Ammon's horn (tissue), 1 donor: Measurements from ENCODE around the gene SLCO3A1.
"Not testable (repeated sequence)": the region's sequence is repeated elsewhere in the genome, so short reads cannot be mapped to it uniquely, and the experiment has no call there.

Source experiments
- DNase-seq: peaks from one replicate; pipeline ENCODE4 v3.0.0-alpha.2; 2016; ENCODE audit warnings: low spot score

The SLCO3A1 gene

DNA sequence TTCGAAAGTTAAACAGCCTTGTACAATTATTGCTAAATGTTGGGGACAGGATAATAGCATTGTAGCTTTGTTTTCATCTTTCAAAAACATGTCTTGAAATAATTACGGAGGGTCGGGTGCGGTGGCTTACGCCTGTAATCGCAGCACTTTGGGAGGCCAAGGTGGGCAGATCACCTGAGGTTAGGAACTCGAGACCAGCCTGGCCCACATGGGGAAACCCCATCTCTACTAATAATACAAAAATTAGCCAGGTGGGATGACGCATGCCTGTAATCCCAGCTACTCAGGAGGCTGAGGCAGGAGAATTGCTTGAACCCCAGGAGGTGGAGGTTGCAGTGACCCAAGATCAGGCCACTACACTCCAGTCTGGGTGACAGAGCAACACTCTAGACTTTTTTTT is 216.7 kb downstream of the SLCO3A1 start:
- not testable (repeated sequence) for DNase-seq

DNA sequence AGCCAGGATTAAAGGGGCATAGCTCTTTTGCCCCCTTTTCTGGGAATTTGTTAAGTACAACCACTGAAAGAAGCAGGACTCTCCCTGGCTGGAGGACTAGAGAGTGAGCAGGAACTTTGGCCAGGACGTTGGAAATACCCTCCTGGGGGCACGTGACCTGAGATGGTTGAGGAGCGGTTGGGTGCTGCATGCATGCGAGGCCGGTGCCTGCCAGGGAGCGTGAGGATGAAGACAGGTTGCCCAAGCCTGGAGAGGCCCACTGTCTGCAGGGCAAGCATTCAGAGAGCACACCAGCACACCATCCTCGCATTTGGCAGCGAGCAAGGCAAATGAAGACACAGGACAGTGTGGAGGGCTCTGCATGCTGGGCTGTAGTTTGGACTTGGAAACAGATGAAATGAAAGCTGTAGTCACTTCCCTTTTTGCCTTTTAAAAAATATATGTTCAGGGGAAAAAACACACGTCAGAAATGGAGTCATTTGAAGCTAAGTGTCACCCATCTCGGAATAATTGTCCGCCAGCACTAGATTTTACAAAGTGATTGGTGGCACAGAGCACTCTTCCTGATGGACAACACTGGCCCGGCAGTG is 217.6 kb downstream of the SLCO3A1 start:
- no peak for DNase-seq

DNA sequence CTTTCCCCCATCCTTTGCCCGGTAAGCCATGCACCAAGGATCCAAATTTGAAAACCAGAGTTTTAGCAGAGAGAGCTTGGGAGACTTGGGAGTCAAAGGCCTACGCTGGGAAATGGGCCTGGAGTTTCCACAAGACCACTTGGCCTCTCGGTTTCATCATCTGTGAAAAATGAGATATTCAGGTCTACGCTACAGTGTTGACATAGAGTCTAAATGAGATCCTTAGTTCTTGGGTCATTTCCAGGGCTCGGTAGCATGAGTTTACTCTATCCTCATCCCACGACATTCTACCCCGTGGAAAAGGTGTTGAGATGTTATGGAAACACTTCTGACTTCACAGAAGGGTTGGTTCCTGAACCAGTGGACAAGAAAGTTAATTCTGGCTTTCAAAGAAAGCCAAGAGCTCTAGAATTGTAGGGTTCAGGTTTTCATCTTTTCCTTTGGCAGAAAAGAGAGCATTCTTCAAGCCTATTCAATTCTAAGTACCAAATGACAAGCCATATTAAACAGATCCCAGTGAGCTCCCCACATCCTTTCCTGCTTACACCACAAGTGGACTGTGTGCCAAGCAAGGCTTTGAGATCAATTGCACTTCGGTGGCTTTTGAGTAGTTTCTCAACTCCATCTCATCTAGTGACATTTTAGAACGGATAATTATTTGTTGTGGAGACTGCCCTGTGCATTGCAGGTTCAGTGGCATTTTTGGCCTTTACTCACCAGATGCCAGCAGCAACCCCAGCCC is 219.7 kb downstream of the SLCO3A1 start:
- no peak for DNase-seq

DNA sequence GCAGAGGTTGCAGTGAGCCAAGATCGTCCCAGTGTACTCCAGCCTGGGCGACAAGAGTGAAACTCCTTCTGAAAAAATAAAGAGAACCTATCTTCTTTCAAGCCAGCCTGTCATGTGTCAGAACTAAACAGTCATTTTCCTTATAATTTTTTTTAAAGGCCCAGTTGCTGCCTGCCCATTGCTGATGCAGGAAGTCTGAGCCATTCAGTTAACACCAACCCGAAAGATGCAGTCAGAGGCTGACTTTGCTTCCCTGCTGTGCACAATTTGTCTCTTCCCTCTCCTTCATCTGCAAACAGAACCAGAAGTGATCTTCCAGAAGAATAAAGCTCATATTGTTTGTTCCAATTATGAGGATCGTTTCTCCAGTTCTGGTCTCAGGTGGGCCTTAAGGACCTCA is 220.6 kb downstream of the SLCO3A1 start:
- no peak for DNase-seq

DNA sequence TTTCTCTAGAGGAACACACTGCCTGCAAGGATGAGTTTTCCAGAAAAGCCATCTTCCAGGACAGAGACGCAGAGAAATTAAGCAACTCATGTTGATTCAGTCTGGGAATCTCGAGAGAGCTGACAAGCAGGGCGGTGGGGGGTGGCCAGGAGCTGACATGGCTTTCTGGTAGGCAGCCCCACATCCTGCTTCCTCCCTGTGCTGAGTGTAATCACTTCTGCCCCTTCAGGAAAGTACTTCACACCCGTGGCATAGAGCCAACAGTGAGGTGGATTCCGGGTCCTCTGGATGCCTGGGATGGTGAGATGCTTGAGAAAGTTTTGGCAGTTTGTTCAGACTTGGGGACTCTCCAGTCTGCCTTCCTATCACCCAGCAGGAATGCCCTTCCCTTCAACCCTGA is 221.1 kb downstream of the SLCO3A1 start:
- DNase-seq, result no peak

DNA sequence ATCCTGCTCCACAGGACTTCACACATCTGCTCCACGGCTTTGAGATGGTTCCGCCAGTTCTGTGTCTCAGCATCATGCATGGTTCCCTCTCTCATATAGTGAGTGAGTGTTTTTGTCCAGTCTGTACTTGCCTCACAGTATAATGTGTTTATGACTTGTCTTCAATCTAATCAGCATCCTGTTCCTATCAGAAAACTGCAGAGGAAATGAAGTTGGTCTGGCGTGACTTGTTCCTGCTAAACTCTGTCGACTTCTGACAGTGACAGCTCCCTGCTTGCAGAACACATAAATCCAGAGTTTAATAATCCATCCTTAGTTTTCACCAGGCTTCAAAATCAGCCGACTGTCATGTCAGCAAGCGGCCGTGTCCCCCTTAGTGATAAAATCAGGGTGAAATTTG is 222.3 kb downstream of the SLCO3A1 start:
- DNase-seq, result no peak

DNA sequence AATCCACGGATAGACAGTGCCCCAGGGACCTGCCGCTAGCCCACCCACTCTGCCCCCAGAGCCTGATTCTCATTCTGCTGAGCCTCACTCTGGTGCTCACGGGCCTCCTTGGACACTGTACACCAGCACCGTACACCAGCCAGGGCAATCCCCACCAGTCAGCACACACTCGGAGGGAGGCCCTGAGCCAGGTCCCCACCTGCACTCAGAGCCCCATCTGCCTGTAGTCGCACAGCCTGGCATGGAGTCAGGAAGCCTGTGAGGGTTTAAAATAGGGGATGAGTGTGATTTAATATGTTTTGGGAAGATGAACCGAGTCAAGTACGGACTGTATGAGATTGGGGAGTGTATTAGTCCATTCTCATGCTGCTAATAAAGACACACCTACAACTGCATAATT is 223.0 kb downstream of the SLCO3A1 start:
- DNase-seq, result no peak

DNA sequence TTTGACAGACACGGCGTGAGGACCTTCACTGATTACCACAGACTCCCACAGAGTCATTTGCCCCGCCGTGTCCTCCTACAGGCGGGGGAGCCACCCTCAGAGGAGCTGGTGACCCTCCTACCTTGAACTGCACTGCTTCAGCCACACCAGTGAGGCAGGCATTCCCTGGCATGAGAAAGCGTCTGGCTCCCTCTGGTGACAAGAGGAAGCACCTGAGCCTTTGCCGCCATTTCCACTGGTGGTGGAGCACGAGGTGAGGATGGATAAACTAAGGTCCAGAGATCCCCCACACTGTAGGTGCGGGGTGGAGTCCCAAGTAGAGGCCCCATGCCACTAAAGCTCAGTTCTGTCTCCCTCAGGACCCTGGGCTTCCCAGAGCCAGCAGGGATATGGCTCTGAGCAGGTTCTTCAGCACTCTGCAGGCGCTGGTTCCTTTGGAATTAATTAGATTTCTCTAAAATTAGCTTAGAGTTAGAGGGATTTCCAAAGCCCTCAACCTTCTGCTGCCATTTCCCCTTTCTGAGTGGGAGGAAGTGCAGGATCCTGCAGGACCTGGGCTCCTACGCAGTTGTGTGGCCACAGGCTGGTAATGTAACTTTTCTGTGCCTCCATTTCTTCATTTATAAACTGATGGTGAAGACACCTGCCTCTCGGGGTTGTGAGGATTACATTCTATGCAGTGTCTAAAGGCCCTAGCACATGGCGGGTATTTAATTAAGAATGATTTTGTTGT is 224.0 kb downstream of the SLCO3A1 start:
- DNase-seq, result peak; percentile 84

DNA sequence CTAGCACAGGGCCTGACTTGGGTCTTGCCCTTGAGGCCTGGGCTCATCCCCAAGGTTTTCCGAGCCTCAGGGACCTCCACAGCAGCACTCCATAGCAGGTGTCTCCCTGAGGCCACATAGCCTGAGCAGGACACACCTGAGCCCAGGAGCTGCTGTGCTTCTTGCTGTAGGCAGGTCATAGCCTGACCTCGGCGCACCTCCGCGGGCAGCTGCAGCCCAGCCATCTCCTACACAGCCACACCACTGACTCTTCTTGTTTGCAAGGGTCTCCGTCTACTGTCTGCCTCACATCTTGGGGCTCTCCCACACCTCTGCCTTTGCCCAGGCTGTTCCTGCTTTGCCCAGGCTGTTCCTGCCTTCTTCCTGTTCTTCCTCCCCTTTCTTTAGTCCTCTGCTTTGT is 224.8 kb downstream of the SLCO3A1 start:
- no peak for DNase-seq

DNA sequence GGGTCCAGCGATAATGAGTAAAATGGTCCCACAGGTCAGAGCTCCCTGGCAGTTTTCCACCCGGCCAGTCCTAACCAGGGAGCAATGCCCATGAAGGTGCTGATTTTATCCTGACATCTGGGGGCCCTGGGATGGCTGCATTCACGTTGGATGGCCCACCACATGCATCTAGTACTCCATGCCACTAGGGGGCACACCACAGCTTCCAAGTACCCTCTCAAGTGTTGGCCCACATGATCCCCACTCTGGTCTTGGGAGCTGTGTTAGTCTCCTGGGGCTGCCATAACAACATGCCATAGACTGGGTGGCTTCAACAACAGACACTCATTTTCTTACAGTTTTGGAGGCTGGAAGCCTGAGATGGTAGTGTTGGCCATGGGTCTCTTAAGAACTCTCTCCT is 225.5 kb downstream of the SLCO3A1 start:
- DNase-seq, result no peak

DNA sequence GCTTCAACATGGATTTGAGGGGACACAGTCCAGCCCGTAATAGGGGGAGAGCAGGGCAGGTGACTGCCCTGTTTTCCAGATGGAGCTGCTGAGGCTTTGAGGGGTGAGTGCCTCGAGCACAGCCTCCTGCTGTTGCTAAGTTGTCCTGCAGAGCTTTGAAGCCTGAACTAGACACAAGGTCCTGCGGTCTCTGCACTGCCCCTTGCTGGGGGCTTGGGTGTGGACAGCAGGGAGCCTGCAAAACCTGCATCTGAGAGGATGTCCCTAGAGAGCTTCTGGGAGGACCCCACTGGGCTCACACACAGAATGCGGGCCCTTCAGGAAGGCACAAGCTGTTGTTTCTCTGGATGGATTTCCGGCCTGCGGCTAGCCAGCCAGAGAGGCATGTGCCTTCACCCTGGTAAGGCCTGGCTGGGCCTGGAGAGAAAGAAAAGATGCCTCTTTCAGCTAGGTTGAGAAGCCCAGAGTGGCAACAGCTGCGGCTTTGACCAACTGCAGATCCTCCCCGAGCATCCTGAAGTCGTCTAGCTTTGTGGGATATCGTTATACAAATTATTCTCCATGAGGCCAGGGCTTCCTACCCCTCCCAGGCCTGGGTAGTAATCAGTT is 226.2 kb downstream of the SLCO3A1 start:
- no peak for DNase-seq

DNA sequence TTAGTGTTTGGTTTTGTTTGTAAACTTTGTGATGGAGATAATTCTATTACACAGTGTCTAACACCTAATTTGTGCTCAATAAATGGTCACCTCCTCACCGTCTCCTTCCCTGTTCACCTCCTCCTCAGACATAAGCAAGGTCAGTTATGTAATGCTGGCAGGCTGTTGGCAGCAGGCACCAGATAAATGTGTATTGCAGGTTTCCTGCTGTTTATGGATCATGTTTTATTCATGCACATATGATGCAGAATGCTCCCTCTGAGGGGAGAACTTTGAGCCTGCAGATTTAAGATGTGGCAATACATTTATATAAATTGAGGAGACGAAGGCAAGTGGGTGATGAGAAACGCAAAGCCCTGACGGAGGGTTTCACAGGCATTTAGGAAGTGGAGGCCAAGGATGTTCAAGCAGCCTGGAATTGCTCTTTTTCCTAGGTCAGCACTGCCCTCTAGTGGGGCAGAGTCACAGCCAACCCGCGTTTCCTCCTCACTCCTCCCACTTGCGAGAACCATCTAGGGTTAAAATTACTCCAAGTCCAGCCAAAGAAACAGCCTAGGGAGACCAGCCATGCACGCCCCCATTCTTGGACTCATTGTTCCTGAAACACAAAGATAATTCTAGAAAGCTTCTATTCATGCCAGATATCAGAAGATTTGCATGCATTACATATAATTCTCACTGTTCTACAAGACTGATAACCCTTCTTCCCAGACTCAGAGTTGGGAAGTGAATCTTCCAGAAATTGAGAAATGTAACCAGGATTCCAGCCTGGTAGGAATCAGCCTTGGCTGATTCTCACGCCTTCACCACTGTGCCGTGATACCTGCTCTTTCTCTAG is 228.7 kb downstream of the SLCO3A1 start:
- DNase-seq, result peak; percentile 84

DNA sequence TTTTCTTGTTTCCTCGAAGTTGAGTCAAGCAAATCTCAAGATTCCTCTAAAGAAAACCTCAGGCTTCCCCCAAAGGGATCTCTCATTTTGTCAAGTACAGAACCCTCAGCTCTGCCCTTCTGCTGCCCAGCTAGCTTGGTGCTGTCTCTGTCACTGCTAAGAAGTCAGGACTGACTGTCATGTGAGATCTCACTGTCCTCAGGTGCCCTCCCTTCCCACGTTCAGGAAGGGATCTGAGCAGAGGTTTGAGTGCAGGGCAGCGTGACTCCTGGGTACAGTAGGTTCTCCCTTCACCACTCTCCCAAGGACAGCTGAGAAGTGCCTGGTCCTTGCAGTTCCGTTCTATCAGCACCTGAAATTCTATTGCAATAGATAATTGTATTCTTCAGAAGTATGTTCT is 229.7 kb downstream of the SLCO3A1 start:
- no peak for DNase-seq

DNA sequence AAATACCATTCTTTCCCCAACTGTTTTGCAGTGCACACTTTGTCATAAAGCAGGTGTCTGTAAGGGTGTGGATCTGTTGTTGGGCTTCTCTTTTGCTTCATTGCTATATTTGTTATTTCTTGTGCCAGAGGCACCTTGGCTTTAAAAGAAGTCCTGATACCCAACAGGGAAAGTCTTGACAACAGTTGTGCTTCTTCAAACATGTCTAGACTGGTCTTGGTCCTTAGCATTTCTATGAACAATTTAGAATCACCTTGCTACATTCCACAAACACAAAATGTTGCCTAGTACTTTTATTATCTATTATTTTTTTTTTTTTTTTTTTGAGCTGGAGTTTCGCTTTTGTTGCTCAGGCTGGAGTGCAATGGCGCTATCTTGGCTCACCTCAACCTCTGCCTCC is 233.7 kb downstream of the SLCO3A1 start:
- DNase-seq, result no peak

DNA sequence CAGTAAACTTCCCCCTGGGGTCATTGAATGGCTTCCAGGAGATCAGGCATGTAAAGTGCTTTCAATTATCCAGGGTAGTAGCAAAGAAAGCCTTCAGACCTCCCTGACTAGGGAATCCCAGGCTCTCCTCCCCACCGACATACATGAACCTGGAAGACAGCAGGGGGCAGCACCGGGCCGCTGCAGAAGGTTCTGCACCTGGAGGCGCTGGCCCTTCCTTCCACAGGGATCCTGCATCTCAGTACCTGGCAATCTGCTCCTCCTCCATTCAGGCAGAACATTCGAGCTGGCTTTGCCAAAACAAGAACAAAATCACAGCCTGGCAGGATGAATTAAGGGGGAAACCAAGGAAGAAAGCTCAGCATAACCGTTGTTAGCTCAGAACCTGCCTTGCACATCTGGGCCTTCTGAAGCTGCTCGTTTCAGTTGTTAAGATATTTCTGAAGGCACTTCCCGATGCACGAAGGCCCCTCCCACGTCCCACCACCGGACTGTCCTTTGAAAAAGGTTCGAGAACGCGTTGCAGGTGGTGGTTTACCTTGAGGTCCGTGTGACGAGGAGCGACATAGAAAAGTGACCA is 237.7 kb downstream of the SLCO3A1 start:
- DNase-seq, result peak; percentile 41

DNA sequence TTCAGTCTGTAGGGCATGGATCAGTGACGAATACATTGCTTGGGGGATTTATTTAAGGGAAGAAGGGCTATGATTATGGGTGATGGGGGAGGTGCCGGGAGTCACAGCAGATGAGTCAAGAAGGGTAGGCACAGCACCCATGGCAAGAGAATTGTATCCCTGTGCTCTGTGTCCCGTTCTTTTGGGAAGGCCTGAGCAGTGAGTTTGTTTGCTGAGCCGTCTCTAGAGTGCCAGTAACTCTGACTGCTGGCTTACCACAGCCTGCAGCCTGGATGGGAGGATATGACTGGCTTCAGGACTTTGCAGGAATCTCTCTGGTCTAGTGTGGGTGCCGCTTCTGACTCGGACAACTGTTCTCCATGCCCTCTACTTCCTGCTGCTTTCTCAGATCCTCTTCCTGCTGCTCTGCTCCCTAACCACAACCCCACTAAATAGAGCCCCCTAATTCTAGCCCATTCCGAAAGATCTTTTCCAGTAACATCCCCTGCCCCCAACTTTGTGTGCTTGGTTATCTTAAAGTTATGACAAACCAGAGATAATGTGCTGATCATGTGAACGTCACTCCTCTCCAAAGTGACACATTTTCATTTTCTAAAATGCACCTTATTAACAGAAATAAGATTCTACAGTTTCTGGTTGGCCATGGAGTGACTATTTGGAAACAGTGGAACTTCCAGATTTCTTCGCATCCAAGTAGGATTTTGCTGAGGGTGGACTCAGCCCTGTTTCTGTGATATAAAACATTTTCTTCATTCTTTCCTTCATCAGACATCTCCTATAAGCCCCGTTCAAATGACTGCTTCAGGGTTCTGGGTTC is 239.0 kb downstream of the SLCO3A1 start:
- no peak for DNase-seq

DNA sequence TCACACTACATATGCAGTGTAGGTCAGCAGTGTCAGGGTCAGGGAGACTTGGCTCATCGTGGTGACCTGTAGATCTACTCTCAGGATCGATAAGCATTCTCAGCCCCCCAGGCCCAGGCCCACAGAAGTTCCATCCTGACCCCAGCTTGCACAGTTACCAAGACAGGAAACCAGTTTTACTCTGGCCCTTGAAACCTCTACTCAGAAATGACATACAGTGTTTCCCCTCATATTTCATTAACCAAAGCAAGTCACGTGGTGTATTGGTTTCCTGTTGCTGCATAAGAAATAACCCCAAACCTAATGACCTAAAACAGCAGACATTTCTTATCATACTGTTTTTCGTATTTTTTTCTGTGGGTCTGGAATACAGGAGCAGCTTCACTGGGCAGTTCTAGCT is 242.2 kb downstream of the SLCO3A1 start:
- no peak for DNase-seq

DNA sequence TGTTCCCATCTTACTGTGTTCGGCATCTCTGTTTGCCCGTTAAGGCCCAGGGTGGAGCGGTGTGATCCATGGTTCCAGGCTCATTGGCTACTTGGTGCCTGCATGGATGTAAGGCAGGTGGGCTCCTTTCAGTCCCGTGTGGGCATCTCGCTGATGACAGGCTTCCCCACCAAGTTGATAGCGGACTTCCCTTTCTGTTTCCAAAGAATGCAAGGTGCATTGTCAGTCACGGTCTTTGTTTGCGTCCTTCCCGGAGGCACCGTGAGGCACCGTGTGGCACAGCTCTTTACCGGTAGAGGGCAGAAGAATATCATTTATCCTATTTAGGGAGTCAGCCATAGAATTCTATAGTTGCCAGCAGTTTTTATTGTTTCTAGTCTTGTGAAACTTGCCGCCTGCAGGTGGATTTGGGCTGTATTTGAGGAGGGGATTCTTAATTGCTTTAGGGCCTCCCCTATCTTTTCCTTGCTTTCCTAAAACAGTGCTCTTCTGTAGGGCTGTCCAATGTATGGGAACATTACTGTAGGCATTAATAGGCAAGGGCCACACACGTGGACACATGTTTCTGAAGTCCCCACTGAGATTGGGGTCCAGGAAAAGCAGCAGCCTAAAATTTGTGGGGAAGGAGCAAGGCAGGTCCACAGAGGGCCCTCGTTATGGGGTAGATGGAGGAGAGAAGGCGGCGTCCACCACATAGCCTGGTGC is 244.1 kb downstream of the SLCO3A1 start:
- peak; percentile 70 for DNase-seq

DNA sequence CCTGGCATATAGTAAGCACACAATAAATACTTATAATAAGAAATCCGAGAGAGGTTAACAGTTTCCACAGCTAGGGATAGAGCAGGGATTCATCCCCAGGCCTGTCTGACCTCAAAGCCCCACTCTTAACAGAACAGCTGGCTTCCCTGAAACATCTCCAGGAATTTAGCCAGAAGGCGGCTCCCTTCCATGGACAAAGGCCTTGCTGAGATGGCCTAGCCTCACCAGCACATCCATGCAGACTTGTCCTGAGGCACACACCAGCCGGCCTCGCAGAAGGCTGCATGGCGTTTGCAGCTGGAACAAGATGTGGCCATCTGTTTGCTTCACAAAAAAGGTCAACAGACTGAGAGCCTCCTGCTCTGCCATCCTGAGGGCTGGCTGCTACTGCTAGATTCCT is 245.4 kb downstream of the SLCO3A1 start:
- peak; percentile 76 for DNase-seq

DNA sequence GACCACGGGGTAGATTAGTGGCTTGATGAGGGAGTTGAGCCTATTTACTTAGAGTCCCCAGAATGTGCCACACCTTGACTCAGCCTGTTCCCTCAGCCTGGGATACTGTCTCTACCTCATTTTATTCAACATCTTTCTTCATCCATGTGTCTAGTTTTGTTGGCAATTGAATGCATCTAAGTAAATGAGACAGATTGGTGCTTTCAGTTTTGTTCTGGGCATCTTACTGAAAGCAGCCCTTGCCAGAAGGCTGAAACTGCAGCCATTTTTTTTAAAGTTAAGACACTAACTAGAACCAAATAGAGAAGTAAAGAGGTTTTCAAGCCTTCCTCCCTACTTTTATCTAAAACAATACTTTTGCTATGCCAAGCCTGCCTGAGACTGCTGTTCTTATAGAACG is 246.8 kb downstream of the SLCO3A1 start:
- DNase-seq, result no peak
